SH-SY5Y (cell line): ENCODE measurements around the gene AQP10.

Experiments
- GATA2 ChIP-seq: IDR thresholded peaks from 2 replicates; pipeline ENCODE4 v1.6.1; 2011; ENCODE audit warnings: mild to moderate bottlenecking, low read depth, low read length
- GATA3 ChIP-seq: IDR thresholded peaks from 2 replicates; pipeline ENCODE4 v1.6.1; 2011; ENCODE audit warnings: low read depth, mild to moderate bottlenecking, low read length, moderate library complexity

- TF ChIP-seq GATA2 (no peak), GATA3 (no peak)
Observed at GRCh38 chr1:154360288-154360687, 39.4 kb downstream of the AQP10 start.
